Mammary epithelial cell (primary cell): ENCODE data around the gene RAB11B.

Experiments
- CTCF ChIP-seq, 2 donors: IDR thresholded peaks in 1 of 2; conservative IDR thresholded peaks in 1 of 2; 2 replicates each; pipeline ENCODE4 v1.5.1; 2011 to 2012; ENCODE audit warnings: inconsistent platforms in 2 of 2, low read length in 2 of 2, mild to moderate bottlenecking in 2 of 2, control low read depth in 1 of 2, low read depth in 1 of 2; ENCODE audit not compliant: insufficient read depth in 1 of 2; ENCODE audit errors: extremely low read depth in 1 of 2
- EZH2 ChIP-seq: IDR thresholded peaks from 2 replicates; pipeline ENCODE4 v1.6.1; 2012; ENCODE audit warnings: low read length, inconsistent platforms, borderline replicate concordance

- TF ChIP-seq CTCF (conservative IDR thresholded peaks at IDR 0.05 in 1 of 2, IDR thresholded peaks at IDR 0.05 in 1 of 2; ENCODE audit: extremely low read depth in 1 of 2, insufficient read depth in 1 of 2, low read depth in 1 of 2, low read length in 2 of 2) (no peak), EZH2 (no peak)
Measured at GRCh38 chr19:8403098-8403819, 13.1 kb downstream of the RAB11B start.
